HL-60 (cell line): Measurements from ENCODE around the gene CDH1.

Experiments
- DNase-seq, 2 experiments: peaks; one replicate each; pipeline ENCODE4 v3.0.0-alpha.2; 2010 to 2020; ENCODE audit warnings: low read depth in 1 of 2, low spot score in 1 of 2
- H3K27ac ChIP-seq: fragments of 250-450 bp; sonication (Bioruptor Pico); replicated peaks from 2 replicates; pipeline ENCODE4 v1.5.1; 2020; ENCODE audit warnings: mild to moderate bottlenecking, moderate library complexity
- H3K27me3 ChIP-seq: fragments of 250-450 bp; sonication (Bioruptor Pico); 2 replicates; pipeline ENCODE4 v1.5.1; 2021; ENCODE audit warnings: mild to moderate bottlenecking, moderate library complexity; ENCODE audit not compliant: insufficient read depth, poor library complexity, severe bottlenecking
- H3K4me3 ChIP-seq: replicated peaks from 2 replicates; pipeline ENCODE4 v1.5.1; 2011; ENCODE audit warnings: mild to moderate bottlenecking, control low read depth, low read length; ENCODE audit not compliant: insufficient read depth
- GABPA ChIP-seq: IDR thresholded peaks from 2 replicates; pipeline ENCODE4 v1.6.1; 2012; ENCODE audit warnings: low read depth
- POLR2AphosphoS5 ChIP-seq: IDR thresholded peaks from 2 replicates; pipeline ENCODE4 v1.6.1; 2012; ENCODE audit warnings: low read depth
- SPI1 ChIP-seq: IDR thresholded peaks from 2 replicates; pipeline ENCODE4 v1.6.1; 2012; ENCODE audit warnings: low read depth, mild to moderate bottlenecking, borderline replicate concordance
- TF ChIP-seq, protein P1 (sequence below): IDR thresholded peaks from one replicate; pipeline ENCODE4 v1.5.1; 2011; ENCODE audit warnings: low read length, control low read depth, inconsistent platforms; ENCODE audit not compliant: insufficient read depth
- TF ChIP-seq, protein P2 (sequence below): IDR thresholded peaks from 2 replicates; pipeline ENCODE4 v1.6.1; 2012; ENCODE audit warnings: low read depth; ENCODE audit not compliant: insufficient replicate concordance

The CDH1 gene

DNA sequence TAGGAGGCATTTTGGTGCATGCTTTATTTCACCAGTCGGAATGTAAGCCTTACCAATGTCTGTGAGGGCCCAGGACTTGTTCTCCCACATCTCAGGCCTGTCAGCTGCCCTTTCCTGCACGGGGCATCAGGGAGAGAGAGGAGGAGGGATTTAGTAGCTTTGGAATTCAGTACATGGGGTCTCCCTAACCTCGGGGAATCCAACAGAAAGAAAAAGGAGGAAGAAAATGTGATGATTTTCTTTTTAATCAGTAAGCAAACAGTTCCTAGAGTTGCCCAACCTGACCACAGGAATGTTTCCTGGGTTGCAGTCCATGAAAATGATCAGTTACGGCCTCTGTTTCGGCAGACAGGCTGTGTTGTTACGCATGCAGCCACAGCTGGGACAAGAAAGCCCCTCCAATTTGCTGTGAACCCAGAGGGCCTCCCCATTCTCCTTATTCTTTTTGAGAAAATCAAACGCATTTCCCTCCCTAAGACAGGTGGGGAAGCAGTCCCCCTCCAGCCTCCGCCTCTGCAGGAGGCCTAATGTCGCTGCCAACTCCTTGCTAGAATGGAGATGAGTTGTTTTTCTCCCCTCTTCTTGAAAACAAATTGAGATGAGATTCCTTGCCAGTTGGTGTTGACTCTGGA is 53.2 kb downstream of the CDH1 start:
- H3K4me3 ChIP-seq, result no peak overlapping the region
- H3K27ac ChIP-seq, result peak overlapping the region; percentile 83
- no peaks in the 10 kb centered on the region for H3K27me3 ChIP-seq
- TF ChIP-seq SPI1 (no peak), GABPA (no peak), POLR2AphosphoS5 (peak; percentile 48; the same call in 1 of the 2 replicates)
- TF ChIP-seq, protein P1, sequence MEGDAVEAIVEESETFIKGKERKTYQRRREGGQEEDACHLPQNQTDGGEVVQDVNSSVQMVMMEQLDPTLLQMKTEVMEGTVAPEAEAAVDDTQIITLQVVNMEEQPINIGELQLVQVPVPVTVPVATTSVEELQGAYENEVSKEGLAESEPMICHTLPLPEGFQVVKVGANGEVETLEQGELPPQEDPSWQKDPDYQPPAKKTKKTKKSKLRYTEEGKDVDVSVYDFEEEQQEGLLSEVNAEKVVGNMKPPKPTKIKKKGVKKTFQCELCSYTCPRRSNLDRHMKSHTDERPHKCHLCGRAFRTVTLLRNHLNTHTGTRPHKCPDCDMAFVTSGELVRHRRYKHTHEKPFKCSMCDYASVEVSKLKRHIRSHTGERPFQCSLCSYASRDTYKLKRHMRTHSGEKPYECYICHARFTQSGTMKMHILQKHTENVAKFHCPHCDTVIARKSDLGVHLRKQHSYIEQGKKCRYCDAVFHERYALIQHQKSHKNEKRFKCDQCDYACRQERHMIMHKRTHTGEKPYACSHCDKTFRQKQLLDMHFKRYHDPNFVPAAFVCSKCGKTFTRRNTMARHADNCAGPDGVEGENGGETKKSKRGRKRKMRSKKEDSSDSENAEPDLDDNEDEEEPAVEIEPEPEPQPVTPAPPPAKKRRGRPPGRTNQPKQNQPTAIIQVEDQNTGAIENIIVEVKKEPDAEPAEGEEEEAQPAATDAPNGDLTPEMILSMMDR, result no peak
- TF ChIP-seq, protein P2, sequence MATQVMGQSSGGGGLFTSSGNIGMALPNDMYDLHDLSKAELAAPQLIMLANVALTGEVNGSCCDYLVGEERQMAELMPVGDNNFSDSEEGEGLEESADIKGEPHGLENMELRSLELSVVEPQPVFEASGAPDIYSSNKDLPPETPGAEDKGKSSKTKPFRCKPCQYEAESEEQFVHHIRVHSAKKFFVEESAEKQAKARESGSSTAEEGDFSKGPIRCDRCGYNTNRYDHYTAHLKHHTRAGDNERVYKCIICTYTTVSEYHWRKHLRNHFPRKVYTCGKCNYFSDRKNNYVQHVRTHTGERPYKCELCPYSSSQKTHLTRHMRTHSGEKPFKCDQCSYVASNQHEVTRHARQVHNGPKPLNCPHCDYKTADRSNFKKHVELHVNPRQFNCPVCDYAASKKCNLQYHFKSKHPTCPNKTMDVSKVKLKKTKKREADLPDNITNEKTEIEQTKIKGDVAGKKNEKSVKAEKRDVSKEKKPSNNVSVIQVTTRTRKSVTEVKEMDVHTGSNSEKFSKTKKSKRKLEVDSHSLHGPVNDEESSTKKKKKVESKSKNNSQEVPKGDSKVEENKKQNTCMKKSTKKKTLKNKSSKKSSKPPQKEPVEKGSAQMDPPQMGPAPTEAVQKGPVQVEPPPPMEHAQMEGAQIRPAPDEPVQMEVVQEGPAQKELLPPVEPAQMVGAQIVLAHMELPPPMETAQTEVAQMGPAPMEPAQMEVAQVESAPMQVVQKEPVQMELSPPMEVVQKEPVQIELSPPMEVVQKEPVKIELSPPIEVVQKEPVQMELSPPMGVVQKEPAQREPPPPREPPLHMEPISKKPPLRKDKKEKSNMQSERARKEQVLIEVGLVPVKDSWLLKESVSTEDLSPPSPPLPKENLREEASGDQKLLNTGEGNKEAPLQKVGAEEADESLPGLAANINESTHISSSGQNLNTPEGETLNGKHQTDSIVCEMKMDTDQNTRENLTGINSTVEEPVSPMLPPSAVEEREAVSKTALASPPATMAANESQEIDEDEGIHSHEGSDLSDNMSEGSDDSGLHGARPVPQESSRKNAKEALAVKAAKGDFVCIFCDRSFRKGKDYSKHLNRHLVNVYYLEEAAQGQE, result no peak
- DNase-seq, result peak; percentile 66 to 78

DNA sequence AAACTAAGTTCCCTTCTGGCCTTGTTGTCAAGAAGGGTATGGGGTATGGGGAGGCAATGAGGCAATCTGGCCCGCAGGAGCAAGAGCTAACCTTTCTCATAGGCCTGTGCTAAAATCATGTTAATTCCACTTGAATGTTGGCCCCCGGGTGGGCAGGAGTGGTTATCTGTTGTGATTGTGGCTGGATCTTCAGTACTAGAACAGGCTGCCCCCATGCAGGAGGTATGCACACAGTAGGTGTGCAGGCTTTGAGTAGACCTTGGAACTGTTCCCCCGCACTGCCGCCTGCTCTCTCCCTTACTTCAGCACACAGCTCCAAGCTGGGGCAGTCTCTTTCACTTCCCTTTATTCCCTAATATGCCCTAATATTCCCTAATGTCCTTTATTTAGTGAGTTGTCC is 53.9 kb downstream of the CDH1 start:
- Histone ChIP-seq H3K27me3 (no peaks in the 10 kb centered on the region), H3K27ac (peak overlapping the region; percentile 83), H3K4me3 (no peak overlapping the region)
- peak in 1 of 2 experiments; percentile 22 for DNase-seq
- TF ChIP-seq POLR2AphosphoS5 (no peak), GABPA (no peak), SPI1 (no peak)
- TF ChIP-seq, protein P2, result no peak
- TF ChIP-seq, protein P1, result no peak

DNA sequence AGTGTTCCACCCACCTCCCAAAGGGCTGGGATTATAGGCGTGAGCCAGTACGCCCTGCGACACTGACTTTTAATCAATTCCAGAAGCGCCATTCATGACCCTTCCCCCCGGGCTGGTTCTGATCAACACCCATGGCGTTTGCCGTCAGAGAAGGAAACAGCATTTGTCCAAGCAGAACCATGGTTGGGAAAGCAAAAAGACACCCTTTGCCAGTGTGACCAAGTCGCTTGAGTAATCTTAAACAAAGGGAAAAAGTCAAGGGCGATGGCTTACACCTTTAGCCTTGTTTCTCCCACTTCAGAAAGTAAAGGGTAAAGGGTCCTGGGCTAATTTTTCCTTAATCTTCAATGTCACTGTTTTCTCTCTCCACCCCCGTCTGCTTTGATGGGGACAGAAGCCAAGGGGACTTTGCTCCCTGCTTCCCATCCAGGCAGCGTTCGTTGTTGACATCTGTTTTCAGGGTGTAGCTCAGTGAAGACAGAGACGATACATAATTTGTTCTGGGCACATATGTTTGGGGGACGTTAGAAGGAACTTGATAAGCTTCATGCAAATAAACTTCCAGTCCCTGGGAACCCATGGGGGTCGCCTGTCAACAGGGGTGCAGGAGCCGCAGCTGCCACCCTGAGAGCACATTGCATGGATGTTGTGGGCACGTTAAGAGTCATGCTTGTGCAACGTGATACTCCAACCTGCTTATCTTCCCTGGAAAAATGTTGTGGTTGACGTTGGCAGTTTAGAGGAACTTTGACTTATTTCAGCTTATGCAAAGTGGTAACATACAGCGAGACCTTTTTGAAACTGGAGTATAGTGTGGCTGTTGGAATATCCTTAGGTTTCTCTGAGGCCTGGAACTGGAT is 55.6 kb downstream of the CDH1 start:
- no peak overlapping the region for H3K4me3 ChIP-seq
- TF ChIP-seq POLR2AphosphoS5, result peak; percentile 94
- no peak for TF ChIP-seq SPI1
- H3K27ac ChIP-seq, result peak overlapping the region; percentile 83
- H3K27me3 ChIP-seq, result no peaks in the 10 kb centered on the region
- peak; percentile 67 to 72 for DNase-seq

DNA sequence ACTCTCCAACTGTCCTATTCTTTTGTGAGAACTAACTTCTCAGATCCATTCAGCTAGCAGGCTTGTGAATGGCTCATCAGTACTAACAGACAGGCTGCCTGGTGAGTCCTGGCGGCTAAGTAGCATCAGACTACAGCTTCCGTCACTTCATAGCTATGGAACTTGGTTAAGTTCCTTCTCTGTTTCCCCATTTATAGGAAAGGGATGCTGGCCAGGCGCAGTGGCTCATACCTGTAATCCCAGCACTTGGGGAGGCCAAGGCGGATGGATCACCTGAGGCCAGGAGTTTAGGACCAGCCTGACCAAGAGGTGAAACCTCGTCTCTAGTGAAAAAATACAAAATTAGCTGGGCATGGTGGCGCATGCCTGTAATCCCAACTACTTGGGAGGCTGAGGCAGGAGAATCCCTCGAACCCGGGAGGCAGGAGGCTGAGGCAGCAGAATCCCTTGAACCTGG is 56.3 kb downstream of the CDH1 start:
- TF ChIP-seq, protein P1, result no peak
- TF ChIP-seq, protein P2, result no peak
- TF ChIP-seq GABPA, result no peak
- TF ChIP-seq SPI1, result no peak
- no peak for TF ChIP-seq POLR2AphosphoS5
- DNase-seq, result no peak
- Histone ChIP-seq H3K27me3 (no peaks in the 10 kb centered on the region), H3K4me3 (no peak overlapping the region), H3K27ac (peak overlapping the region; percentile 83)
